SK-N-MC (cell line): Measurements from ENCODE around the gene POLR2J.
"Not testable (repeated sequence)": the region's sequence is repeated elsewhere in the genome, so short reads cannot be mapped to it uniquely, and the experiment has no call there.

ENCODE experiments used
- EZH2 ChIP-seq: fragments of 200-600 bp; sonication (generic); IDR thresholded peaks from one replicate; pipeline ENCODE4 v1.6.1; 2017; ENCODE audit warnings: antibody characterized with exemption
- POLR2AphosphoS5 ChIP-seq: IDR thresholded peaks from 2 replicates; pipeline ENCODE4 v1.6.1; 2012; ENCODE audit warnings: mild to moderate bottlenecking, low read depth, low read length, borderline replicate concordance

- TF ChIP-seq EZH2, POLR2AphosphoS5: not testable (repeated sequence)
Observed at GRCh38 chr7:102520797-102521196, 42.1 kb upstream of the POLR2J start.
